22Rv1 (cell line): ENCODE data around the gene SLC39A9.
"Not testable (repeated sequence)": the region's sequence is repeated elsewhere in the genome, so short reads cannot be mapped to it uniquely, and the experiment has no call there.

Experiments used
- H3K27ac ChIP-seq: fragments of 450-650 bp; 2 replicates; pipeline ENCODE4 v1.5.1; 2017
- ZFX ChIP-seq: fragments of 450-650 bp; IDR thresholded peaks from 2 replicates; pipeline ENCODE4 v1.6.1; 2017; ENCODE audit warnings: antibody characterized with exemption, borderline replicate concordance
- TF ChIP-seq, protein P1 (sequence below): fragments of 450-650 bp; IDR thresholded peaks from 2 replicates; pipeline ENCODE4 v1.5.1; 2017; ENCODE audit warnings: mild to moderate bottlenecking

Gene SLC39A9

DNA sequence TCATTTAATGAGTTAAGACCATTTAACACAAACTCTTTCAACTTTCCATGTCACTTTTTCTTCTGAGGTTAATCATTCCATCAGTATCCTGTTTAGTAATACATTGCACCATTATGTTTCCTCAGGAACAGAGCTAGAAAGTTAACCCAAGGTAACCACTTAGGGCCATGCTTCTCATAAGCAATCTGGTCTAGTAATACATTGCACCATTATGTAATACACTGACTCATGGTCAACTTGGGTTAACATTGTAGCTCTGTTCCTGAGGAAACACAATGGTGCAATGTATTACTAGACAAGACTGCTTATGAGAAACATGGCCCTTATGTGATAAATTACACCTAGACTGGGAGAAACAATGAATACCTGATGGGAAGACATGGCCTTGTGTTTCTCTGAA lies 22.1 kb upstream of the SLC39A9 start:
- TF ChIP-seq ZFX = no peak
- TF ChIP-seq, protein P1, sequence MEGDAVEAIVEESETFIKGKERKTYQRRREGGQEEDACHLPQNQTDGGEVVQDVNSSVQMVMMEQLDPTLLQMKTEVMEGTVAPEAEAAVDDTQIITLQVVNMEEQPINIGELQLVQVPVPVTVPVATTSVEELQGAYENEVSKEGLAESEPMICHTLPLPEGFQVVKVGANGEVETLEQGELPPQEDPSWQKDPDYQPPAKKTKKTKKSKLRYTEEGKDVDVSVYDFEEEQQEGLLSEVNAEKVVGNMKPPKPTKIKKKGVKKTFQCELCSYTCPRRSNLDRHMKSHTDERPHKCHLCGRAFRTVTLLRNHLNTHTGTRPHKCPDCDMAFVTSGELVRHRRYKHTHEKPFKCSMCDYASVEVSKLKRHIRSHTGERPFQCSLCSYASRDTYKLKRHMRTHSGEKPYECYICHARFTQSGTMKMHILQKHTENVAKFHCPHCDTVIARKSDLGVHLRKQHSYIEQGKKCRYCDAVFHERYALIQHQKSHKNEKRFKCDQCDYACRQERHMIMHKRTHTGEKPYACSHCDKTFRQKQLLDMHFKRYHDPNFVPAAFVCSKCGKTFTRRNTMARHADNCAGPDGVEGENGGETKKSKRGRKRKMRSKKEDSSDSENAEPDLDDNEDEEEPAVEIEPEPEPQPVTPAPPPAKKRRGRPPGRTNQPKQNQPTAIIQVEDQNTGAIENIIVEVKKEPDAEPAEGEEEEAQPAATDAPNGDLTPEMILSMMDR = no peak
- H3K27ac ChIP-seq = no peak overlapping the region

DNA sequence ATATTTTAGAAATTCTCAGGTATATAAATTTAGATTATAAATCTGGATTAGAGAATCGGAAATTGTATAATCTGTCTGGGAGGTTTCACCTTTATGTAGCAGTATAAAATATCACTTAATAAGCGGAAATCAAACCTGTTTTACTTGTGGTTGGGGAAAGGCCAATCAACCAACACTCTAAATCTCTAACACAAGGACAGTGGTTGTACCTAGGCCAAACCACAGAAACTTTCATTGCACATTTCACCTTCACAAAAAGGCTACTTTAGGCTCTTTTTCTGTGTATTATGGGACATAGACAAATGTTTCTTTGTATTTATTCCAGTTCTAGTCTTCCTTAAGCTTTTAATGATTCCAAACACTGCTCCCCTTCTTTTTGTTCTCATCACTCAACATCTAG lies 20.2 kb upstream of the SLC39A9 start:
- TF ChIP-seq ZFX = no peak
- TF ChIP-seq, protein P1 = no peak
- no peak overlapping the region for H3K27ac ChIP-seq

DNA sequence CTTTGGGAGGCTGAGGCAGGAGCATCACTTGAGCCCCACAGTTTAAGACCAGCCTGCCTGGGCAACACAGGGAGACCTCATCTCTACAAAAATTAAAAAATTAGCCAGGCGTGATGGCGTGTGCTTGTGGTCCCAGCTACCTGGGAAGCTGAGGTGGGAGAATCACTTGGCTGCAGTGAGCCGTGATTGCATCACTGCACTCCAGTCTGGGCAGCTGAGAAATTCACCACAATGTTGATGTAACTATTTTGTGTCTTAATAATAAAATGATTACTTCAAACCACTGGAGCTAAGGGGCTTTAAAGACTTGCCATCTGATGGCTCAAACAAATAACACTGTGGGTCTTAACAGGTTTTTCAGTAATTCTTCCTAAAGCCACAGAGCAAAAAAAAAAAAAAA lies 11.2 kb upstream of the SLC39A9 start:
- TF ChIP-seq, protein P1 = no peak
- no peak for TF ChIP-seq ZFX
- no peak overlapping the region for H3K27ac ChIP-seq

DNA sequence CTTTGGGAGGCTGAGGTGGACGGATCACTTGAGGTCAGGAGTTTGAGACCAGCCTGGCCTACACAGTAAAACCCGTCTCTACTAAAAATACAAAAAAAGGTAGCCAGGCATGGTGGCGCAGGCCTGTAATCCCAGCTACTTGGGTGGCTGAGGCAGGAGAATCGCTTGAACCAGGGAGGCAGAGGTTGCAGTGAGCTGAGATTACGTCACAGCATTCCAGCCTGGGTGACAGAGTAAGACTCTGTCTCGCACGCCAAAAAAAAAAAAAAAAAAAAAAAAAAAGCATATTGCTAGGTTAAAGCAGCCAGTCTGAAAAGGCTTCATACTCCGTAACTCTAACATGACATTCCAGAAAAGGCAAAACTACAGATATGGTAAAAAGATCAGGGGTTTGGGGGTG lies 7.1 kb upstream of the SLC39A9 start:
- H3K27ac ChIP-seq = not testable (repeated sequence)

DNA sequence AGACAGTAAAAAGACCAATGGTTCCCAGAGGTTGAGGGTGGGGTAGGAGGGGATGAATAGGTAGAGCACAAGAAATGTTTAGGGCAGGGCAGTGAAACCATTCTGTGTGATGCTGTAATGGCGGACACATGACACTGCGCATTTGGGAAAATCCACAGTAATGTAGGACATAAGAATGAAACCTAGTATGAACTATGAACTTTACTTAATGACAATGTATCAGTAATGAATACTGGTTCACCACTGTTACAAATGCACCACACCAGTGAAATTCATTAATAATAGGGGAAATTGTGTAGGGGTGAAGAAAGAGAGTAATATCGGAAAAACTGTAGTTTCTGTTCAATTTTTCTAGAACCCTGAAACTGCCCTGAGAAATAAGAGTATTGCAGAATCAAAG lies 6.0 kb upstream of the SLC39A9 start:
- no peak overlapping the region for H3K27ac ChIP-seq
- no peak for TF ChIP-seq ZFX

DNA sequence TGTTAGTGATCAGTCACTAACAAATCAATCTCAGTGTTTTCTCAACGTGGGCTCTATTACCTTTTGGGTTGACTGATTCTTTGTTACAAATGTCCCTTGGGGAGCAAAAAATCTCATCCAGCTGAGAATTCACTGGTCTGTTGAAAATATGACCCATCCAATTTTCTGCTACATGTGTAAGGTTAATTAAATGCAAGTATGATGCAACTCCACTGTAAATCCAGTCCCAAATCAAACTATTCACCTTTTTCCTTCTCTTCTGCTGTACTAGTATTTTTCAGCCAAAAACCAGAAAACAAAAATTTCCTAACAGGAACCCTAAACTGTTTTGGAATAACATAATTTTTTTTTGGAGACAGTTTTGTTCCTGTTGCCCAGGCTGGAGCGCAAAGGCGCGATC lies 2.6 kb upstream of the SLC39A9 start:
- H3K27ac ChIP-seq = no peak overlapping the region
- TF ChIP-seq ZFX = no peak
- TF ChIP-seq, protein P1 = no peak

DNA sequence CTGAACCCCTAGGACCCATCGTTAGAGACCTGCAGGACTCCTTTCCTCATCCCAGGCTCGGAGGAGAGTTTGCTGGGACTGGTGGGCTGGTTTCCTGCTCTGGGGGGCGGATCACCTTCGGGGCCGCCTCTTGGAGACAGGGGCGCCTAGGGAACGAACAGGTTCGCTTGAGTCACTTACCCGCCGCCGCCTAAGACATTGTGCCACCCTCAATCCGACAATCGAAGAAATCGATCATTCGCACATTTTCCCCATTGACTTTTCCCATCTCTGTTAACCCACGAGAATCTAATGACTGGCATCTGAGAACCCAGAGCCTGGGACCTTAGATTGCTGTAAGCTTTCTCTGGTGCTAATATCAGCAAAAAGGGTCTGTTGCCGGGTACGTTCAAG lies 322 bp downstream of the SLC39A9 start:
- no peak for TF ChIP-seq ZFX
- TF ChIP-seq, protein P1 = no peak
- H3K27ac ChIP-seq = peak overlapping the region; percentile 84

DNA sequence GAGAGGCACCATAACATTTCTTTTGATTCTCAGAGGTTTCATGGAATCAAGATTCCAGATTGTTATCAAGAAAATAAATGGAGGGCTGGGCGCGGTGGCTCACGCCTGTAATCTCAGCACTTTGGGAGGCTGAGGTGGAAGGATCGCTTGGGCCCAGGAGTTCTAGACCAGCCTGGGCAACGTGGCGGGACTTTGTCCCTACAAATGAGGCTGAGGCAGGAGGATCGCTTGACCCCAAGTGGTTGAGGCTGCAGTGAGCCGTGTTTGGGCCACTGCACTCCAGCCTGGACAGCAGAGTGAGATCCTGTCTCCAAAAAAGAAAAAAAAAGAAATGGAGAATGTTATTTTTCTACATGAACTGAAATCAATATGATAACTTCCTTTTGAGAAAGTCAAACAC lies 1.3 kb downstream of the SLC39A9 start:
- no peak overlapping the region for H3K27ac ChIP-seq
- TF ChIP-seq ZFX = no peak
- TF ChIP-seq, protein P1 = no peak

DNA sequence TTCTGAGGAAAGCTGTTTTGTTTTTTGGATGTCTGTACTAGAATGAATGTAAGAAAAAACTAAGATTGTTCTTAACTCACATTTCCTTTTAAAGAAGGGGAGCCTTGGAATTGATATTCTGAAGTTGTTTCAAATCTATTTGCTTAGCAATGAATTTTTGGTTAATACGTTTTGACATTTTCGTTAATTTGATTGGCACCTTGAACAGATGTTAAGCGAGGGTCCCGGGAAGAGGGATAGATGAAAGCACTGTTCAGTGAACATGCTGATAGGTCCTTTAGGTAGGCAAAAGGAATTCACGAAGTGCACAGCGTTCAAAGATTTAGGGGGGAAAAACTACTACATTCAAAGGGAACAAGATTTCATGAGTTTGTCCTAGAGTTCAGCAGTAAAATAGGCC lies 1.7 kb downstream of the SLC39A9 start:
- no peak for TF ChIP-seq ZFX
- TF ChIP-seq, protein P1 = no peak
- H3K27ac ChIP-seq = no peak overlapping the region
